ENCODE measurements around the gene SNRNP48. TPM values are rescaled to one million over a fixed set of nuclear protein-coding genes. Genes with fewer than 3 reads are reported as not detected.

SNRNP48 gene
- polyA plus RNA-seq, 1 of the 3 experiments (the other 2 are of a cell fraction), result 5.7 TPM

DNA sequence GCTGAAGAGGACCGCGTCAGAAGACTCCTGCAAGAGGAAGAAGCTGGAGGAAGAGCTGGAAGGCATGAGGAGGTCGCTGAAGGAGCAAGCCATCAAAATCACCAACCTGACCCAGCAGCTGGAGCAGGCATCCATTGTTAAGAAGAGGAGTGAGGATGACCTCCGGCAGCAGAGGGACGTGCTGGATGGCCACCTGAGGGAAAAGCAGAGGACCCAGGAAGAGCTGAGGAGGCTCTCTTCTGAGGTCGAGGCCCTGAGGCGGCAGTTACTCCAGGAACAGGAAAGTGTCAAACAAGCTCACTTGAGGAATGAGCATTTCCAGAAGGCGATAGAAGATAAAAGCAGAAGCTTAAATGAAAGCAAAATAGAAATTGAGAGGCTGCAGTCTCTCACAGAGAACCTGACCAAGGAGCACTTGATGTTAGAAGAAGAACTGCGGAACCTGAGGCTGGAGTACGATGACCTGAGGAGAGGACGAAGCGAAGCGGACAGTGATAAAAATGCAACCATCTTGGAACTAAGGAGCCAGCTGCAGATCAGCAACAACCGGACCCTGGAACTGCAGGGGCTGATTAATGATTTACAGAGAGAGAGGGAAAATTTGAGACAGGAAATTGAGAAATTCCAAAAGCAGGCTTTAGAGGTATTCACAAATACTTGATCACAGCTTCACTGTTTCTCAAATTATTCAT is 8.9 kb upstream of the SNRNP48 start:
- Histone ChIP-seq H3F3A (replicated peaks; ENCODE audit: insufficient read depth) (no peaks in the 10 kb centered on the region), H2AFZ (ENCODE audit: low read depth) (no peak overlapping the region), H3K4me3 (ENCODE audit: low read depth in 2 of 2, low read length in 1 of 2) (no peak overlapping the region), H3K36me3 (replicated peaks in 1 of 2; ENCODE audit: control insufficient read depth in 1 of 2, insufficient read depth in 2 of 2, low read length in 1 of 2) (no peaks in the 10 kb centered on the region), H3K9me2 (no peaks in the 10 kb centered on the region), H3K9ac (no peak overlapping the region), H4K20me1 (ENCODE audit: insufficient read depth) (no peaks in the 10 kb centered on the region), H3K9me3 (no peaks in the 10 kb centered on the region), H3K4me1 (ENCODE audit: control insufficient read depth in 1 of 2, insufficient read depth in 2 of 2, low read depth in 1 of 2, low read length in 1 of 2) (no peaks in the 10 kb centered on the region), H3K79me2 (ENCODE audit: insufficient read depth) (no peaks in the 10 kb centered on the region), H3K4me2 (no peak overlapping the region), H3K27me3 (ENCODE audit: insufficient read depth) (peaks cover 50% of the 10 kb centered on the region; the same call in 1 of the 2 replicates), H3K27ac (ENCODE audit: low read depth in 2 of 2, low read length in 1 of 2) (no peak overlapping the region)
- WGBS (ENCODE audit: low lambda C conversion rate), result 59% methylated on average over 14 of the region's 14 CpGs
- no peak for TF ChIP-seq RFX5 (IDR thresholded peaks at IDR 0.05; ENCODE audit: low read length)
- DNase-seq, result no peak
- POLR2A ChIA-PET, result interaction anchor here (1.0 kb wide), 1 partner anchor 13 kb away, joined by 3 read pairs; no protein-coding TSS in a partner anchor
- CTCF ChIA-PET, result no interaction called here

DNA sequence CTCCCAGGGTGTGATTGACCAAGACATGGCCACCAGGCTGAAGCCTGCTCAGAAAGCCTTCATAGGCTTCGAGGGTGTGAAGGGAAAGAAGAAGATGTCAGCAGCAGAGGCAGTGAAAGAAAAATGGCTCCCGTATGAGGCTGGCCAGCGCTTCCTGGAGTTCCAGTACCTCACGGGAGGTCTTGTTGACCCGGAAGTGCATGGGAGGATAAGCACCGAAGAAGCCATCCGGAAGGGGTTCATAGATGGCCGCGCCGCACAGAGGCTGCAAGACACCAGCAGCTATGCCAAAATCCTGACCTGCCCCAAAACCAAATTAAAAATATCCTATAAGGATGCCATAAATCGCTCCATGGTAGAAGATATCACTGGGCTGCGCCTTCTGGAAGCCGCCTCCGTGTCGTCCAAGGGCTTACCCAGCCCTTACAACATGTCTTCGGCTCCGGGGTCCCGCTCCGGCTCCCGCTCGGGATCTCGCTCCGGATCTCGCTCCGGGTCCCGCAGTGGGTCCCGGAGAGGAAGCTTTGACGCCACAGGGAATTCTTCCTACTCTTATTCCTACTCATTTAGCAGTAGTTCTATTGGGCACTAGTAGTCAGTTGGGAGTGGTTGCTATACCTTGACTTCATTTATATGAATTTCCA is 4.6 kb upstream of the SNRNP48 start:
- ChIA-PET POLR2A (no interaction called here), CTCF (interaction anchor here (1.7 kb wide), 1 partner anchor 11 kb away, joined by 4 read pairs; no protein-coding TSS in a partner anchor)
- H3F3A ChIP-seq (replicated peaks; ENCODE audit: insufficient read depth), result peaks cover 3% of the 10 kb centered on the region
- H2AFZ ChIP-seq (ENCODE audit: low read depth), result no peak overlapping the region
- H3K27ac ChIP-seq (ENCODE audit: low read depth in 2 of 2, low read length in 1 of 2), result no peak overlapping the region
- no peak overlapping the region for H3K4me2 ChIP-seq
- H3K4me3 ChIP-seq (ENCODE audit: low read depth in 2 of 2, low read length in 1 of 2), result no peak overlapping the region
- no peaks in the 10 kb centered on the region for H3K9me3 ChIP-seq
- H3K36me3 ChIP-seq (replicated peaks in 1 of 2; ENCODE audit: control insufficient read depth in 1 of 2, insufficient read depth in 2 of 2, low read length in 1 of 2), result no peaks in the 10 kb centered on the region
- H3K9ac ChIP-seq, result no peak overlapping the region
- H3K4me1 ChIP-seq (ENCODE audit: control insufficient read depth in 1 of 2, insufficient read depth in 2 of 2, low read depth in 1 of 2, low read length in 1 of 2), result peaks cover 0 to 3% of the 10 kb centered on the region in 2 experiments; a peak in 2 of 4 replicates
- H3K9me2 ChIP-seq, result no peaks in the 10 kb centered on the region
- 85% methylated on average over 28 of the region's 28 CpGs for WGBS (ENCODE audit: low lambda C conversion rate)
- H4K20me1 ChIP-seq (ENCODE audit: insufficient read depth), result no peaks in the 10 kb centered on the region
- DNase-seq, result no peak
- peaks cover 21% of the 10 kb centered on the region; the same call in 1 of the 2 replicates for H3K27me3 ChIP-seq (ENCODE audit: insufficient read depth)
- H3K79me2 ChIP-seq (ENCODE audit: insufficient read depth), result peaks cover 4% of the 10 kb centered on the region
- TF ChIP-seq, protein P1, sequence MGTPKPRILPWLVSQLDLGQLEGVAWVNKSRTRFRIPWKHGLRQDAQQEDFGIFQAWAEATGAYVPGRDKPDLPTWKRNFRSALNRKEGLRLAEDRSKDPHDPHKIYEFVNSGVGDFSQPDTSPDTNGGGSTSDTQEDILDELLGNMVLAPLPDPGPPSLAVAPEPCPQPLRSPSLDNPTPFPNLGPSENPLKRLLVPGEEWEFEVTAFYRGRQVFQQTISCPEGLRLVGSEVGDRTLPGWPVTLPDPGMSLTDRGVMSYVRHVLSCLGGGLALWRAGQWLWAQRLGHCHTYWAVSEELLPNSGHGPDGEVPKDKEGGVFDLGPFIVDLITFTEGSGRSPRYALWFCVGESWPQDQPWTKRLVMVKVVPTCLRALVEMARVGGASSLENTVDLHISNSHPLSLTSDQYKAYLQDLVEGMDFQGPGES (IDR thresholded peaks at IDR 0.05; ENCODE audit: low read depth, low read length), result no peak
- TF ChIP-seq, protein P2, sequence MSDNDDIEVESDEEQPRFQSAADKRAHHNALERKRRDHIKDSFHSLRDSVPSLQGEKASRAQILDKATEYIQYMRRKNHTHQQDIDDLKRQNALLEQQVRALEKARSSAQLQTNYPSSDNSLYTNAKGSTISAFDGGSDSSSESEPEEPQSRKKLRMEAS (IDR thresholded peaks at IDR 0.05; ENCODE audit: low read depth), result no peak
- TF ChIP-seq FOSL2 (IDR thresholded peaks at IDR 0.05; ENCODE audit: borderline replicate concordance, low read depth), result no peak
- no peak for TF ChIP-seq ELF1 (IDR thresholded peaks at IDR 0.05)
- TF ChIP-seq, protein P3, sequence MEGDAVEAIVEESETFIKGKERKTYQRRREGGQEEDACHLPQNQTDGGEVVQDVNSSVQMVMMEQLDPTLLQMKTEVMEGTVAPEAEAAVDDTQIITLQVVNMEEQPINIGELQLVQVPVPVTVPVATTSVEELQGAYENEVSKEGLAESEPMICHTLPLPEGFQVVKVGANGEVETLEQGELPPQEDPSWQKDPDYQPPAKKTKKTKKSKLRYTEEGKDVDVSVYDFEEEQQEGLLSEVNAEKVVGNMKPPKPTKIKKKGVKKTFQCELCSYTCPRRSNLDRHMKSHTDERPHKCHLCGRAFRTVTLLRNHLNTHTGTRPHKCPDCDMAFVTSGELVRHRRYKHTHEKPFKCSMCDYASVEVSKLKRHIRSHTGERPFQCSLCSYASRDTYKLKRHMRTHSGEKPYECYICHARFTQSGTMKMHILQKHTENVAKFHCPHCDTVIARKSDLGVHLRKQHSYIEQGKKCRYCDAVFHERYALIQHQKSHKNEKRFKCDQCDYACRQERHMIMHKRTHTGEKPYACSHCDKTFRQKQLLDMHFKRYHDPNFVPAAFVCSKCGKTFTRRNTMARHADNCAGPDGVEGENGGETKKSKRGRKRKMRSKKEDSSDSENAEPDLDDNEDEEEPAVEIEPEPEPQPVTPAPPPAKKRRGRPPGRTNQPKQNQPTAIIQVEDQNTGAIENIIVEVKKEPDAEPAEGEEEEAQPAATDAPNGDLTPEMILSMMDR (IDR thresholded peaks at IDR 0.05), result no peak
- TF ChIP-seq EP300 (IDR thresholded peaks at IDR 0.05; ENCODE audit: borderline replicate concordance in 1 of 2, low read depth in 1 of 2, low read length in 1 of 2), result no peak
- no peak for TF ChIP-seq RXRA (IDR thresholded peaks at IDR 0.05; ENCODE audit: borderline replicate concordance, low read depth)
- TF ChIP-seq GATA2 (CRISPR knock-in tag; IDR thresholded peaks at IDR 0.05), result no peak
- TF ChIP-seq SMC3 (IDR thresholded peaks at IDR 0.05; ENCODE audit: low read depth, low read length), result no peak
- no peak for TF ChIP-seq RAD21 (IDR thresholded peaks at IDR 0.05; ENCODE audit: low read length)
- no peak for TF ChIP-seq RFX5 (IDR thresholded peaks at IDR 0.05; ENCODE audit: low read length)
- no peak for TF ChIP-seq FOXJ3 (CRISPR knock-in tag; IDR thresholded peaks at IDR 0.05)

Measured in SK-N-SH (cell line).